ENCODE results near the gene ZC3H7B.

Gene ZC3H7B

GRCh38 chr22:41260871-41261270 lies 40.5 kb upstream of the ZC3H7B start:
- no peaks in the 10 kb centered on the region for H3K27me3 ChIP-seq

DNA sequence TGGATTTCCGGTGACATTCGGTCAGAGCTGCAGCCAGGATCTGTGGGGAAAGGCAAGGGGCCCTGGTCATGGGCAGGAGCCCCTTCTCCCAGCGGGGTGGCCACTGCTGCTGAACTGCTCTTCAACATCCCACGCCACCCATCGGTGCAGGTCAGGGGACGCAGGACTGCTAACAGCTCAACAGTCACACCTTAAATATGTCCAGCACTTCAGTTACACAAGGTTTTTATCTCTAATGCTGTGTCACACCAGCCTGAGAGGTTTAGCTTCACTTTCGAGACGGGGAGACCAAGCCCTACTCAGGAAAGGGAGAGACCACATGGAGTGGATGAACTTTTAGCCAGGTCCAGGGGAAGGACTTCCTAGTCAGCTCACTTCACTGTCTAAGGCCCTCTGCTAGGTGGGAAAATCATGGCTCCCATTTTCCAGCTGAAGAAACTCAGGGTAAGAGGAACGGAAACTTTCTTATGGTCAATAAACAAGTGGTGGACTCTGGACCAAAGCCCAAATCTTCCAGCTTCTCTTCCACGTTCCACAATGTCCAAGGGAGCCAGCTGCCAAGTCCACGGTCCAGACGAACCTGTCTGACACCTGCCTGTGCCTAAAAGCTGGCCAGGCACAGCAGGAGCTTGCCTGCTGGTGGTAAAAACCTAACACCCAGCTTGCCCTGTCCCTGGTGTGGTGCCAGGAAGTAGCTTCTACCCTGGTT lies 39.6 kb upstream of the ZC3H7B start:
- H3K36me3 ChIP-seq: peaks cover 94% of the 10 kb centered on the region
- H3K4me1 ChIP-seq: no peaks in the 10 kb centered on the region
- no peak overlapping the region for H3K4me3 ChIP-seq (ENCODE audit: low read depth, low read length)
- no peaks in the 10 kb centered on the region for H3K27me3 ChIP-seq
- H3K9me3 ChIP-seq: no peaks in the 10 kb centered on the region
- no peak for DNase-seq
- TF ChIP-seq, protein P1, sequence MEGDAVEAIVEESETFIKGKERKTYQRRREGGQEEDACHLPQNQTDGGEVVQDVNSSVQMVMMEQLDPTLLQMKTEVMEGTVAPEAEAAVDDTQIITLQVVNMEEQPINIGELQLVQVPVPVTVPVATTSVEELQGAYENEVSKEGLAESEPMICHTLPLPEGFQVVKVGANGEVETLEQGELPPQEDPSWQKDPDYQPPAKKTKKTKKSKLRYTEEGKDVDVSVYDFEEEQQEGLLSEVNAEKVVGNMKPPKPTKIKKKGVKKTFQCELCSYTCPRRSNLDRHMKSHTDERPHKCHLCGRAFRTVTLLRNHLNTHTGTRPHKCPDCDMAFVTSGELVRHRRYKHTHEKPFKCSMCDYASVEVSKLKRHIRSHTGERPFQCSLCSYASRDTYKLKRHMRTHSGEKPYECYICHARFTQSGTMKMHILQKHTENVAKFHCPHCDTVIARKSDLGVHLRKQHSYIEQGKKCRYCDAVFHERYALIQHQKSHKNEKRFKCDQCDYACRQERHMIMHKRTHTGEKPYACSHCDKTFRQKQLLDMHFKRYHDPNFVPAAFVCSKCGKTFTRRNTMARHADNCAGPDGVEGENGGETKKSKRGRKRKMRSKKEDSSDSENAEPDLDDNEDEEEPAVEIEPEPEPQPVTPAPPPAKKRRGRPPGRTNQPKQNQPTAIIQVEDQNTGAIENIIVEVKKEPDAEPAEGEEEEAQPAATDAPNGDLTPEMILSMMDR (IDR thresholded peaks at IDR 0.05; ENCODE audit: low read depth, low read length): no peak

More at GRCh38 chr22:41260871-41261270, 40.5 kb upstream of the ZC3H7B start:
- no peak for DNase-seq
- no peaks in the 10 kb centered on the region for H3K4me1 ChIP-seq
- no peaks in the 10 kb centered on the region for H3K9me3 ChIP-seq
- H3K36me3 ChIP-seq: peaks cover 97% of the 10 kb centered on the region
- TF ChIP-seq, protein P1 (IDR thresholded peaks at IDR 0.05; ENCODE audit: low read depth, low read length): no peak
- no peak overlapping the region for H3K4me3 ChIP-seq (ENCODE audit: low read depth, low read length)

GRCh38 chr22:41262250-41262765 lies 39.0 kb upstream of the ZC3H7B start:
- Histone ChIP-seq H3K27me3 (no peaks in the 10 kb centered on the region), H3K9me3 (no peaks in the 10 kb centered on the region), H3K36me3 (peaks cover 93% of the 10 kb centered on the region), H3K4me1 (no peaks in the 10 kb centered on the region), H3K4me3 (ENCODE audit: low read depth, low read length) (no peak overlapping the region)
- DNase-seq: no peak
- TF ChIP-seq, protein P1 (IDR thresholded peaks at IDR 0.05; ENCODE audit: low read depth, low read length): no peak

DNA sequence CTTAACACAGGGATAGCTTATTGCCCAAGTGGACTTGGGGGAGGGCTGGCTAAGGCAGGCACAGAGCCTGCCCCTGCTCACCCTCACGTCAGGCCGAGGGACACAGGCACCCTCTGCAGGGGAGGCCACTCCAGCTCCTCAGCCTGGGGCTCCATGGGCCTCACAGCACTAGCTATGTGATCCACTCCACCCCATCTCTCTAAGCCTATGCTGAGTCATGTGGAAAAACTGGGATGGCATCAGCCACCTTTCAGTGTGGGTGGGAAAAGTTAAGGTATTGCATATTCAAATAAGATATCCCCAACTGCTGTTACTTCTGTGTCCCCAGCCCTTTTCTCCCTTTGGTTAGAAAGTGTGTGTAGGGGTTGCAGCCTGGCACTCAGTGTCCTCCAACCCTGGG lies 37.6 kb upstream of the ZC3H7B start:
- no peaks in the 10 kb centered on the region for H3K4me1 ChIP-seq
- no peak for DNase-seq
- no peaks in the 10 kb centered on the region for H3K27me3 ChIP-seq
- no peak overlapping the region for H3K4me3 ChIP-seq (ENCODE audit: low read depth, low read length)
- H3K9me3 ChIP-seq: no peaks in the 10 kb centered on the region
- TF ChIP-seq, protein P1 (IDR thresholded peaks at IDR 0.05; ENCODE audit: low read depth, low read length): no peak
- peaks cover 93% of the 10 kb centered on the region for H3K36me3 ChIP-seq

DNA sequence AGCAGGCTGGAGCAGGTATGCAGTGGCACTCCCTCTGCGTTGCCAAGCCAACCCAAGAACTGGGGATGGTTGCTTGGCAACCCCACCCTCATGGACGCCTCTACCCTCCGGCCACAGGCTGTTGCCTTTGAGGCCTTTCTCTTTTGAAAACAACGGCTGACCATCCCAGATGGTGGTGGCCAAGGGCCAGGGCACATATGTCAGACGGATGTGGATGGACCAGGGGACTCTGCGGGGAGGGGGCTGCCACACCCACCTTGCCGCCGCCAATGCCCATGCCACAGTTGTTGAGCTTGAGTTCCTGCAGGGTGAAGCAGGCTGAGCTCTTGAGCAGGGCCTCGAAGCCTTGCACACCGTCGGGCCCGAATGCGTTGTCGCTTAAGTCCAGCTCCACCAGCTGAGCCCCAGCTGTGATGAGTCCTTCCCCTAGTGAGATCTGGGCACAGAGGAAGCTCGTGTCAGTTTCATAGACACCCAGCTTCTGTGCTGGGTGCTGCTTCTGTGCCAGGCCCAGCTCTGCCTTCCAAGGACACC lies 36.9 kb upstream of the ZC3H7B start:
- Histone ChIP-seq H3K9me3 (no peaks in the 10 kb centered on the region), H3K4me1 (no peaks in the 10 kb centered on the region), H3K4me3 (ENCODE audit: low read depth, low read length) (no peak overlapping the region), H3K36me3 (peaks cover 95% of the 10 kb centered on the region), H3K27me3 (no peaks in the 10 kb centered on the region)
- DNase-seq: no peak
- TF ChIP-seq, protein P1 (IDR thresholded peaks at IDR 0.05; ENCODE audit: low read depth, low read length): no peak

DNA sequence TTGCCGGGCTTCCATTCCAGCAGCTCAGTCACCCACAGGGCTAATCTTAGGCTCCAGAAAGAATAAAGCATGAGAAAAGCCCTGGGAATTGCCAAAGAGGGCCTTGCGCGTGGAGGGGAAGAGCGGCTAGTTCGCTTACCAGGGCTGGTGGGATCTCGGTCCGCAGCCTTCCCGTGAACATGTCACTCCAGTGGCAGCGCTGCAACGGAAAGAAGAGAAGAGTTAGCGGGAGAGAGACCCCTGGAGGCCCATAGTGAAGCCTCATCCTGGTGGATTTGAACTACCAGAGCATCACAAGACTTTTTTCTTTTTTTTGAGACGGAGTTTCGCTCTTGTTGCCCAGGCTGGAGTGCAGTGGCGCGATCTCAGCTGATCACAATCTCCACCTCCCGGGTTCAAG lies 33.4 kb upstream of the ZC3H7B start:
- Histone ChIP-seq H3K4me1 (no peaks in the 10 kb centered on the region), H3K4me3 (ENCODE audit: low read depth, low read length) (no peak overlapping the region), H3K27me3 (no peaks in the 10 kb centered on the region), H3K9me3 (no peaks in the 10 kb centered on the region), H3K36me3 (peaks cover 91% of the 10 kb centered on the region)
- DNase-seq: no peak
- TF ChIP-seq, protein P1 (IDR thresholded peaks at IDR 0.05; ENCODE audit: low read depth, low read length): 0 out of 2 replicates have a peak, but pooled peaks have one; percentile 8
